GM12801 (cell line): ENCODE measurements around the gene HOOK1.

Experiments used
- TF ChIP-seq, protein P1 (sequence below): IDR thresholded peaks from one replicate; pipeline ENCODE4 v1.5.1; 2011; ENCODE audit warnings: control low read depth; ENCODE audit not compliant: insufficient read length; ENCODE audit errors: extremely low read depth

HOOK1 gene

DNA sequence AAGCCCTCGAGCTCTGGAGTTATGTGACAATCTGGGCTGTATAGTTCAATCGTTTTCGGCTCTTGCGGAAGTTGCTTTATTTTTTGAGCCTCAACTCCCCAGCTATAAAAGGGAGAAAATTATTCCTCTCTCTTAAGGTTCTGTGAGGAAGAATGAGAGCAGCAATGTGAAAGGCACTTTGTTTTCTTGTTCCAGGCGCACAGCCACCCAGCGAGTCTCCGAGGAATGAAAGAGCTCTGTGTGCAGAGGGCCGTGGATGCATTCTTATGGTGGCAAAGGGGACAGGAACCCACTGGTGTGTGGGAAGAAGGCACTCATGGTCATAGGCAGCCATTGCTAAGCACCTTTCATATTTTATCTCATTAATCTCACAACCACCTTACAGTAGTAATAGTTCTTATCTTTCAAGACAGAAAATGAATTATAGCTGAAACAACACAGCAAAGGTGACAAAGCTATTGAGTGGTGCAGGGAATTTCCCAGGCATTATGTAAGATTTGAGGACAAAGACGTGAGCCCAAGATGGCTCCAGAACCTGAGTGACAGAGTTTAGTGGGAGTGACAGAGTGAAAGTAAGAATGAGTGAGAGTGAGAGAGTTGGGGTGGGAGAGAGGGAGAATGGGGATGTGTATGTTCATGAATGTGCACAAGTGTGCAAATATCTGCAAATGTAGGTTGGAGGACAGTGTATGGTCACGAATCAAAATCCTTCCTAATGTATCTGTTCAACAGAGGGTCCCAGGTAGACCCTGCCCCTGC, 102.5 kb downstream of the HOOK1 start:
- TF ChIP-seq, protein P1, sequence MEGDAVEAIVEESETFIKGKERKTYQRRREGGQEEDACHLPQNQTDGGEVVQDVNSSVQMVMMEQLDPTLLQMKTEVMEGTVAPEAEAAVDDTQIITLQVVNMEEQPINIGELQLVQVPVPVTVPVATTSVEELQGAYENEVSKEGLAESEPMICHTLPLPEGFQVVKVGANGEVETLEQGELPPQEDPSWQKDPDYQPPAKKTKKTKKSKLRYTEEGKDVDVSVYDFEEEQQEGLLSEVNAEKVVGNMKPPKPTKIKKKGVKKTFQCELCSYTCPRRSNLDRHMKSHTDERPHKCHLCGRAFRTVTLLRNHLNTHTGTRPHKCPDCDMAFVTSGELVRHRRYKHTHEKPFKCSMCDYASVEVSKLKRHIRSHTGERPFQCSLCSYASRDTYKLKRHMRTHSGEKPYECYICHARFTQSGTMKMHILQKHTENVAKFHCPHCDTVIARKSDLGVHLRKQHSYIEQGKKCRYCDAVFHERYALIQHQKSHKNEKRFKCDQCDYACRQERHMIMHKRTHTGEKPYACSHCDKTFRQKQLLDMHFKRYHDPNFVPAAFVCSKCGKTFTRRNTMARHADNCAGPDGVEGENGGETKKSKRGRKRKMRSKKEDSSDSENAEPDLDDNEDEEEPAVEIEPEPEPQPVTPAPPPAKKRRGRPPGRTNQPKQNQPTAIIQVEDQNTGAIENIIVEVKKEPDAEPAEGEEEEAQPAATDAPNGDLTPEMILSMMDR: no peak

DNA sequence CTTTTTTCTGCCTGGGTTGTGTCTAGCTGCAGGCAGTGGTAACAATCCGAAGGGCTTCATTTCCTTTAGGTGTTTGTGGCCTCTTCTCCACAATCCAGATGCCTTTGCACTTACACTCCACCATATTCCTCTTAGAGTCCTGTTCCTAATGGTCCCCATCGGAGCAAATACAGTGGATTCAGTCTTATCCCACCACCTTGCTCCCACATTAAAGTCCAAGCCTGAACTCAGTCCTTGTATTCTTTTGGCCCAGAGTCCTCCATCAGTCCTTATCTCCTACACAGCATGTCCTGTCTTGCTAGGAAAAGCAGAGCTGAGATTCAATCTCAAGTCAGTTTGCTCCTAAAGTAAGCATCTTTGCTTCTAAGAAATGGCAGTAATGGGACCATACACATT, 103.0 kb downstream of the HOOK1 start:
- TF ChIP-seq, protein P1: no peak

DNA sequence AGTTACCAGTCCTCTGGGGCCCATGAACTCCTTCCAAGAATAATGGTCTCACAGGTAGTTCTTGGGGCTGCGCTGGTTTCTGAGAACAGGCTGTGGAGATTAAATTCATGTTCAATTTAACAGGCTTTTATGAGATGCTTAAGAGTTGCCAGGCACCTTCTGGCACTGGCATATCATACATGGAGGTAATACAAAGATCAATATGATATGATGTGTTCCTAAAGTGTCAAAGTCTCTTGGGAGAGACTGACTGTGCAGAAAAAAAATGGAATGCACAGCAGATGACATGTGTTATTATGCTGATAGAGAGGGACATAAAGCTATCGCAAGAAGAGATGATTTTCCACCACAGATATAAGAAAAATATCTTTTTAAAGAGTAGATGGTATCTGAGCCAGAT, 105.0 kb downstream of the HOOK1 start:
- TF ChIP-seq, protein P1: no peak

DNA sequence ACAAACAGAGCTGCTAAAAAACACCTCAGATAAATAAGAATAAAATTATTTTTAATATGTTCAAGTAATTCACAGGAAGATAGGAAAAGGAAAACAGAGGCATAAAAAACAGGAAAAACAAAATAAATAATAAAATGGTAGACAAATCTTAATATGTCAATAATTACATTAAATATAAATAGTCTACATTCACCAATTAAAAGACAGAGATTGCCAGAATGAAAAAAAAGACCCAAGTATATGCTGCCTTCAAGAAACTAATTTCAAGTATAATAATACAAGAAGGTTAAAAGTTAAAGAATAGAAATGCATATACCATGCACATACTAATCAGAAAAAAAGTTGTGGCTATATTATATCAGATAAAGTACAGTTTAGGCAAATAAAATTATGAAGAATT, 109.9 kb downstream of the HOOK1 start:
- TF ChIP-seq, protein P1: no peak
